HG02610 (cell line): ENCODE measurements around the gene FOXP4.

Experiments
- ATAC-seq: cut with Tn5 transposase; IDR thresholded peaks from one replicate; pipeline ENCODE4 v1.9.1; 2021; ENCODE audit warnings: mild to moderate bottlenecking, moderate library complexity; ENCODE audit not compliant: unreplicated experiment

Gene FOXP4

DNA sequence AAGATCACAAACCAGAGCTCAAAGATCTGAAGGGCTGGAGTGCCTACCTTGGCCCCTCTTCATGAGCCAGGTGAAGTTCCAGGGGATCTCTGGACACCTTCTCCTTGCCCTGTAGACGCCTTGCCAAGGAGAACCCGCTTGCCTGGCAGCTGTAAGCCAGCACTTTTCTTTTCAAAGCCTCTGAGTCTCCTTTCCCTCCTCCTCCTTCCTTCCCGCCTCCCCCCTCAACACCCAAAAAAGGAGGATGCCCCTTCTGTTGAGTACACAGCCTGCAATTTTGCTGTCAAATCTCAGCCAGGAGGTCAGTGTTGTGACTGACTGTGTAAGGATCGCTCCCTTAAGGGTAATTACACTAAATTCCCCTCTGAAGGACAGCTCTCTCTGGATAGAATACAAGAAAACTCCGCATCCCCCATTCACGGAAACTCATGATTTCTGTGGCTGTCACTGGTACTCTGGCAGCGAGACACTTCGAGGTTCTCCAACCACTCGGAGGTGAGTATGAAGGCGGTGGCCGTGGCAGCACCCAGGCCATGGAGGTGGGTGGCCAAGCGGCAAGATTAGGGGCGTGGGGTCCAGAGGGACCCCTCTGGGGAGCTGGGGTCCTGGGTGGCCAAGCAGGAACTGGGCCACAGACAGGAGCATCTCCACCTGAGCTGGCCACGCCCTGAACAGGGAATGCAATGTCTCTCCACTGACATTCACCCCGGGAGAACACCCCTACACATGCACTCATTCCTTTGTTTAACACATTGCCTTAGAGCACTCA, 23.2 kb upstream of the FOXP4 start:
- ATAC-seq = no peak

- ATAC-seq = no peak
Measured at GRCh38 chr6:41523915-41524633, 22.1 kb upstream of the FOXP4 start.

DNA sequence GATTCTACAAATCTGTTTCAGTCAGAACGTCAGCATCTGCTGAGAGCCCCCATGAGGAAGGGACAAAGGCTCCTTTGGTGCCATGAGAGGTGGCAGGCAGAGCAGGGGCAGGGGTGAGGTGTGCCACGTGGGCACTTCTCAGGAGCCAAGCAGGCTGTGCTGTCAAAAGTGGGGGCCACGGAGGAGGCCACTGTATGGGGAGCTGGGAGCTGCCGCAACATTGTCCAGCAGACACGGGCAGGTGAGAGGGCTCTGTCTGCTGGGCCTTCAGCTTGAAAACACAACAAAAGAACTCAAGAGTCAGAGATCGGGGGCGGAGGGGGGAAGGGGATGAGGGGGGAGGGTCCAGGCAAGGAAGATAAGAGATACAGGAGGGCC, 21.6 kb upstream of the FOXP4 start:
- no peak for ATAC-seq

- no peak for ATAC-seq
Measured at GRCh38 chr6:41527721-41528408, 18.3 kb upstream of the FOXP4 start.

GRCh38 chr6:41528409-41528963, 17.7 kb upstream of the FOXP4 start:
- no peak for ATAC-seq

DNA sequence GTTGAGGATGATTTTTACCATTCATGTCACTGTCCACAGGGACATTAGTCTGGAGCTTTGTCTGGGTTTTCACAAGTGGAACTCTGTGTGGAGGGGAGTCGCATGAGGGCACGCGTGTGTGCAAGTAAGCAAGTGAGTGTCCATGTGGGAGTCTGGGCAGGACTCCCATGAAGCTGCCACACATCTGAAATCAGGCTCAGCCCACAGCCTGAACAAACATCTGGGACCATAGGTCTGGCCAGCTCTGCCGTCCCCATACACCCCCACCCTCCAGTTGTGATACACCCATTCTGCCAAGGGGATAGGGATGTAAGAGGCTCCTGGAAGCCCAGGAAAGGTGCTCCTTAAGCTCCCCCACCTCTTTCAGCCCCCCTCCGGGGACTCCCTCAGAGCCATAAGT, 17.1 kb upstream of the FOXP4 start:
- no peak for ATAC-seq

- no peak for ATAC-seq
Measured at GRCh38 chr6:41529970-41530369, 16.2 kb upstream of the FOXP4 start.

DNA sequence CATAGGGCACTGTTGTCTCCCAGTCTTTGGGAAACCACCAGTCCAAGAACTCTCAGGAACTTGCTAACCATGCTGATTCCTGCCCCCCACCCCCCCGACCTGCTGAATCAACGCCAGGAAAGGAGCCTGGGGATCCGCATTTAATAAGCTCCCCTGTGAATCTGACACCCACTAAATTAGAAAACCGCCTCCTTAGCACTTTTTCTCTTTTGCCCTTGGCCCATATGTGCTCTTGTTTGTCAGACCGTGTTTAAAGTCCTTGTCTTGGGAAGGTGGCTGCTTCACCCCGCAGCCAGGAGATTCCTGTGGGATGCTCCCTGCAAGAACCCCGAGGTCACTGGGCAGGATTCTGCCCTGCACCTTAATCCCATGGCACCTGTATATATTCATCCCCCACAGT, 15.7 kb upstream of the FOXP4 start:
- ATAC-seq = no peak

GRCh38 chr6:41531016-41531415, 15.2 kb upstream of the FOXP4 start:
- no peak for ATAC-seq

- peak; percentile 86 for ATAC-seq
Measured at GRCh38 chr6:41531591-41532582, 14.3 kb upstream of the FOXP4 start.

DNA sequence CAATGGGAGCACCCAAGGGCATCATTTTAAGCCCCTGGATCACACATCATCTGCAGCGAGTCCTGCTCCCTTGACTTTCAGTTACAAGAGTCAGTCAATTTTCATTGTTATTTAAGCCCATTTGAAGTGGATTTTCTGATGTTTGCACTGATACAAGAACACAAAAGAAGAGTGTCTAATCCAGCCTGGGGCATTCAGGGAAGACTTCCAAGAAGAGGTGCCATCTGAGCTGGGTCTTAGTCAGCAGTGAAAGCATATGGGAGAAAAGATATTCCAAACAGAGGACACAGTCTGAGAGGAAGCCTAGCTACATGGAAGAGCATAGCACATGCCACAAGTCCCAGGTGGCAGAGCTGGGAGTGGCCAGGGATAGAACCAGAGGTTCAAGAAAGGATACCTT, 10.4 kb upstream of the FOXP4 start:
- no peak for ATAC-seq

DNA sequence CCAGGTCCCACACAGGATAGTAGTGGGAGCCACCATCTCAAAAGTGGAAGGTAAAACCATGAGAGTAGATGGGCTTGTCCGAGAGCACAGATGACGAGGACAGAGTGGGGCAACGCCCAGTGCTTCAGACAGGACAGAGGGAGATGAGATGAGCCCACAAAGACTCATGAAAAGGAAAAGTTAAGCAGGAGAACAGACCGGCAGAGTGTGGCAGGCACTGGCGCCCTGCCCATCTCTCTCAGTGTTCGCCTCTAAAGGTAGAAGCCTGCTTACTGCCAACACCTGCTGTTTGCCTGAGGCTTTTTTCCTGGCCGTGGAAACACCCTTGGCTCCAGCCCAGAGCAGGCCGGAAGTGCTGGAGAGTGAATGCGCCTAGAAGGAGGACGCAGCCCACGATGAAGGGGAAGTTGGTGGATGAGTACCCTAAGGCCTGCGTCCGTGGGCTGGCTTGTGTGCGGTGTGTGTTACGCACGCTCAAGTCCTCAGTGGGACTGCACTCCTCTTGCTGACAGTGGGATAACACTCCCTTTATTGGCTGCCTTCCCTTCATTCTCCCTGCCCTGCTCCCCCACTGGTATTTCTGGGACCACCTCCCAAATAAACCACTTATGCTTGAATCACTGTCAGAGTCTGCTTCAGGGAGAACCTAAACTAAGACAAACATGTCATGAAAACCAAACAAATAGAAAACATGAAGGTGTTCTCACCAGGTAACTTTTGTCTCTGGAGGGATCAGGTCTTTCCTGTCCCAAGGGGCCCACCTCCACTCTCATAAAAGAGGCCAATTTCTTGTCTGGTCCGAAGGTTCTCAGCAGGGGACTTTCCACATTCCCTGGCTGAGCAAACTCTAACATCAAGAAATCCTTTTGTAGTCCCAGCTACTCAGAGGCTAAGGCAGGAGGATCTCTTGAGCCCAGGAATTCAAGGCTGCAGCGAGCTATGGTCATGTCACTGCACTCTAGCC, 9.1 kb upstream of the FOXP4 start:
- no peak for ATAC-seq

DNA sequence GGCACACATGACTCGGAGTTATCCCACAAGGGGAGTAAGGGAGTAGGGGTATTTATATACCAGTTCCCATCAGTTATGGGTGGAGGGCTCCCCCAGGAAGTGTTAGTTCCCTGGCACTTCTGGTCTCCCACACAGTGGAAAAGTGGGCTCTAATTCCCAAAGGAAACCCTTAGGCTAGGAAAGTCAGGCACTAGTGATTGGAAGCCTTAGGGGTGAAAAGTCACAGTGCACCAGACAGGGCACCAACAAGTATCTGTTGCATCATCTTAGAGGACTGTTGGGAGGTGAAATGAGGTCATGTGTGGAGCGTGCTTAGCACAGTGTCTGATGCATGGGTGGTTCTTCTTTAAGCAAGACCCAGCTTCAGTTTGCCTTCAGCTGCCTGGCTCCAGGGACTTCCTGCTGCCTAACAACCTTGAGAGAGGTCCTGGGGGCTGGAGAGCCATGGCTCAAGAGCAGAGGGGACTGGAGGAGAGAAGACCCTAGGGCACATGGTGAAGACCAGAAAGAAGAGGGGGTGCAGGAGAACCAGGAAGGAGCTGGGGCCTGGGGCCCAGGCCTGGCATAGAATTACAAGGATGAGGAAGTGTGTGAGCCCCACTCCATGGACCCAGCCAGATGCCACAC, 7.5 kb upstream of the FOXP4 start:
- ATAC-seq = no peak

DNA sequence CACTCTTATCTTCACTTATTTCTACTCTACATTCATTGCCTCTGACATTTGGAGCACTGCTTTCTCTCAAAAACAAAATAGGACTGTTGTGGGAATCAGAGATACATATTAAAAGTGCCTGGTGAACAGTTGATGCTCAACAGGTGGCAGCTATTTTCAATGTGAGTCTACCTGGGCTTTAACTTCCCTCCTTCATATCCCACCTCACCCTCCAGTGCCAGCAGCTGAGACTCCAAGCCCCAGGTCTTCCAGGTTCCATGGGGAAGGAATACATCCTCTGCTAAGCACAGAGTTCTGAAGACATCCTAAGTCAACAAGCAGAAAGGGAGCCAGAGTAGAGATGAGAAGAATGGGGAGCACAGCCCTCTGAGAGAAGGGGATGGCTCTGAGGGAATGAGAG, 7.0 kb upstream of the FOXP4 start:
- no peak for ATAC-seq

DNA sequence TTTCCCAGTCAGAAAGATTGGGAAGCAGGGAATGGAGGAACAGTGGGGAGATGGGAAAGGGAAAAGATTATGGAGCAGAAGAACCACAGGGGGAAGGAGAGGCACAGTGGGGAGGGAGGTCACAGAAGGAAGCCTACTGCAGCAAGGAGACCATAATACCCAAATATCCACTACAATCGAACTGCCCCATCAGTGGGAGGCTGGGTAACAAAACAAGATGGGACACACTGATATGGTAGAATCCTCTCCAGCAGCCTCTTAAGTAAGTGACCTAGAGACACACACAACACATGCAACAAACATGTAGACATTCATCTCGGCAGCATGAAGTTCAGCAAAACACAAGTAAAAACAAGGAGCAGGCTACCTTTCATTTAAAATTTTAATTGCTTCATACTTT, 4.8 kb upstream of the FOXP4 start:
- no peak for ATAC-seq

DNA sequence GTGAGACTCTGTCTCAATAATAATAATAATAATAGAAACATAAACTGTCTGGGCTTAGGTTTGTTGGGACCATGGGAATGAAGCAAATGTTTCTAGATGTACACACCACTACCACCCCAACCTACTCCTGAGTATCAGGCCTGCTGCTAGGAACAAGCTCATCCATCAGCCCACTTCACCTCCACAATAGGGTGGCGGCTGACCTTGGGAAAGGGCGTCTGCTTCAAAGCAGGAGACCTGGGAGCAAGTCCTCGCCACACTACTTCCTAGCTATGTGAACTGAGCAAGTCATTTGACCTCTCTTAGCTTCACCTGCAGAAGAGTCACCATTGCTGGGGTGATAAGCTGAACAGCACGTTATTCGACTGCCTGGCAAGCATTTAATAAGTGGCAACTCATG, 3.1 kb upstream of the FOXP4 start:
- ATAC-seq = no peak

DNA sequence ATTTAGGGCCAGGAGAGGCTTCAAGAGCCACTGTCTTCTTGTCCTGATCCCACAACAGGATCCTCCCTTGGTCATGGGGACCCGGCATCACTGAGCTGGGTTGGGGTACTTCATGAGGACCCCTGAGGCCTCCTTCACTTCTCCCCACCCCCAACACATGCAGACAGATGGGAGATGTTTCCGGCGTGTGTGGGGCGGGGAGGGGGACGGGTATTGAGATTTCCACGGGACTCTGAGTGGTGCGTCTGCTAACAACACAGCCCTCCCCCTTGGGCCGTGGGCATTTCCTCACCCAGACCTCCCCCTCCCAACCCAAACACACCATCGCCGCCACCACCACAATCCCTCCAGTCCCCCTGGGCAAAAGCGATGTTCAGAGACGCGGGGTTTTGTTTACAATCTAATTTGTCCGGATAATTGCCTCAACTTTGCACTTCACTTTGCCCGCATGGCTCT, 906 bp upstream of the FOXP4 start:
- no peak for ATAC-seq

DNA sequence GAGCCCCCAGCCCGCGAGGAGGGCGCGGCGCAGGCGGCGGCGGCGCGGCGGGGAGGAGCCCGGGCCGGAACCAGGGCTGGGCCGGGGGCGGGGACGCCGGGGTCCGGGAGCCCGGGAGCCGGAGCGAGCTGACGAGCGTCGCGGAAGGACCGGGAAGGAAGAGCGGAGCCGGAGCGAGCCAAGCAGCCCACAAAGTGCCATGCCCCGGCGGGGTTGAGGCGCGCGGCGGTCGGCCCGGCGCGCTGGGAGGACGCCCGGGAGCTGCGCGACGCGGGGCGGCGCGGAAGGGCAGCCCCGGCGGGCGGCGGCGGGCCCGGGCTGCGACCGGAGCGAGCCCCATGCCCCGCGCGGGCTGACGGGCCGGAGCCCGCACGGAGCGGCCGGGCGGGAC, 289 bp downstream of the FOXP4 start:
- ATAC-seq = peak; percentile 31
